Measurements from ENCODE around the gene APCDD1L.

- TF ChIP-seq, protein P1, sequence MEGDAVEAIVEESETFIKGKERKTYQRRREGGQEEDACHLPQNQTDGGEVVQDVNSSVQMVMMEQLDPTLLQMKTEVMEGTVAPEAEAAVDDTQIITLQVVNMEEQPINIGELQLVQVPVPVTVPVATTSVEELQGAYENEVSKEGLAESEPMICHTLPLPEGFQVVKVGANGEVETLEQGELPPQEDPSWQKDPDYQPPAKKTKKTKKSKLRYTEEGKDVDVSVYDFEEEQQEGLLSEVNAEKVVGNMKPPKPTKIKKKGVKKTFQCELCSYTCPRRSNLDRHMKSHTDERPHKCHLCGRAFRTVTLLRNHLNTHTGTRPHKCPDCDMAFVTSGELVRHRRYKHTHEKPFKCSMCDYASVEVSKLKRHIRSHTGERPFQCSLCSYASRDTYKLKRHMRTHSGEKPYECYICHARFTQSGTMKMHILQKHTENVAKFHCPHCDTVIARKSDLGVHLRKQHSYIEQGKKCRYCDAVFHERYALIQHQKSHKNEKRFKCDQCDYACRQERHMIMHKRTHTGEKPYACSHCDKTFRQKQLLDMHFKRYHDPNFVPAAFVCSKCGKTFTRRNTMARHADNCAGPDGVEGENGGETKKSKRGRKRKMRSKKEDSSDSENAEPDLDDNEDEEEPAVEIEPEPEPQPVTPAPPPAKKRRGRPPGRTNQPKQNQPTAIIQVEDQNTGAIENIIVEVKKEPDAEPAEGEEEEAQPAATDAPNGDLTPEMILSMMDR (IDR thresholded peaks at IDR 0.05): no peak
- TF ChIP-seq POLR2A (IDR thresholded peaks at IDR 0.05): no peak
Observed at GRCh38 chr20:58461899-58462298, 53.3 kb downstream of the APCDD1L start.

All from Peyer's patch (tissue), 4 donors.